ENCODE data around the gene ADGRG3.

DNA sequence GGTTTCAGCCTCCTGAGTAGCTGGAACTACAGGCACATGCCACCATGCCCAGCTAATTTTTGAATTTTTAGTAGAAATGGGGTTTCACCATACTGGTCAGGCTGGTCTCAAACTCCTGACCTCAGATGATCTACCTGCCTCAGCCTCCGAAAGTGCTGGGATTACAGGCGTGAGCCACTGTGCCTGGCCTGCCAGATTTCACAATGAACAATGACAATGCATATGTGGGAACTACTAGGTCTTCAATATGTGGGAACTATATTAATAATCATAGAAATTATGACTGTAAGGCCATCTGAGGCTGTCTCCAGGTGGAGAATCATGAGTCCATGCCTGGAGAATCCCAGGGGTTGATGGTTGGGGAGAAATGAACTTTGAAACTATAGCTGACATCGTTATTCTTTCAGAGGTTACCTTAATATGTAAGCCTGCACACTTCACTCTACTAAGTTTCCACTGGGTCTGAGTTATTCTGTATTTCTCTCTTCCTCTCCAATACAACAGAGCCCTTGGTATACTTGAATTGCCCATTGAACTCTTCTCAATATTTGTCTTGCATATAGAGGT, 19.3 kb downstream of the ADGRG3 start:
- TF ChIP-seq, protein P1, sequence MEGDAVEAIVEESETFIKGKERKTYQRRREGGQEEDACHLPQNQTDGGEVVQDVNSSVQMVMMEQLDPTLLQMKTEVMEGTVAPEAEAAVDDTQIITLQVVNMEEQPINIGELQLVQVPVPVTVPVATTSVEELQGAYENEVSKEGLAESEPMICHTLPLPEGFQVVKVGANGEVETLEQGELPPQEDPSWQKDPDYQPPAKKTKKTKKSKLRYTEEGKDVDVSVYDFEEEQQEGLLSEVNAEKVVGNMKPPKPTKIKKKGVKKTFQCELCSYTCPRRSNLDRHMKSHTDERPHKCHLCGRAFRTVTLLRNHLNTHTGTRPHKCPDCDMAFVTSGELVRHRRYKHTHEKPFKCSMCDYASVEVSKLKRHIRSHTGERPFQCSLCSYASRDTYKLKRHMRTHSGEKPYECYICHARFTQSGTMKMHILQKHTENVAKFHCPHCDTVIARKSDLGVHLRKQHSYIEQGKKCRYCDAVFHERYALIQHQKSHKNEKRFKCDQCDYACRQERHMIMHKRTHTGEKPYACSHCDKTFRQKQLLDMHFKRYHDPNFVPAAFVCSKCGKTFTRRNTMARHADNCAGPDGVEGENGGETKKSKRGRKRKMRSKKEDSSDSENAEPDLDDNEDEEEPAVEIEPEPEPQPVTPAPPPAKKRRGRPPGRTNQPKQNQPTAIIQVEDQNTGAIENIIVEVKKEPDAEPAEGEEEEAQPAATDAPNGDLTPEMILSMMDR (IDR thresholded peaks at IDR 0.05; ENCODE audit: insufficient read depth, low read depth, low read length) = no peak
- no peak for TF ChIP-seq EZH2 (IDR thresholded peaks at IDR 0.05; ENCODE audit: insufficient read depth, low read length)
